Activated naive CD8-positive, alpha-beta T cell treated with anti-CD3 and anti-CD28 coated beads, Interleukin-2, amount 10 ng/mL, durations not matched to agents 7 days and 5 days (primary cell): ENCODE data around the gene TRAF2. TPM values are rescaled to one million over a fixed set of nuclear protein-coding genes. Genes with fewer than 3 reads are reported as not detected.
A peak's percentile ranks its signal among the peaks of the same experiment; 100 is the strongest.

ENCODE experiments used
- ATAC-seq: fragments of 150-1000 bp; cut with Tn5 transposase; one replicate; pipeline ENCODE4 v1.10.0; 2021; ENCODE audit warnings: low read depth, moderate library complexity
- POLR2A ChIA-PET: fragments of 350-600 bp; sonication (Branson Sonifier 250); formaldehyde crosslinking; loops from one replicate; lab custom pipeline; 2021; ENCODE audit warnings: antibody characterized with exemption; lab: Charles Lee
- DNase-seq: peaks from one replicate; pipeline ENCODE4 v3.0.0; 2021
- H3K27ac Mint-ChIP-seq: one replicate; pipeline ENCODE4 v1.8.0; 2022; ENCODE audit warnings: mild to moderate bottlenecking, mixed read lengths
- H3K27me3 Mint-ChIP-seq: one replicate; pipeline ENCODE4 v1.8.0; 2022; ENCODE audit warnings: mild to moderate bottlenecking, moderate library complexity, mixed read lengths
- H3K36me3 Mint-ChIP-seq: one replicate; pipeline ENCODE4 v1.8.0; 2021; ENCODE audit warnings: mild to moderate bottlenecking, mixed read lengths
- H3K4me1 Mint-ChIP-seq: one replicate; pipeline ENCODE4 v1.8.0; 2021; ENCODE audit warnings: mixed read lengths
- H3K4me3 Mint-ChIP-seq: one replicate; pipeline ENCODE4 v1.8.0; 2022; ENCODE audit warnings: mild to moderate bottlenecking, moderate library complexity, mixed read lengths
- H3K9me3 Mint-ChIP-seq: one replicate; pipeline ENCODE4 v1.8.0; 2021; ENCODE audit warnings: mixed read lengths
- total RNA-seq, 2 experiments: library from RNA; stranded (reverse); gene quantifications; one replicate each; pipeline ENCODE4 v1.2.3, GENCODE V29; 2021

TRAF2 gene
- total RNA-seq, 2 experiments from 2014 or later: 44.0 to 52.1 TPM

DNA sequence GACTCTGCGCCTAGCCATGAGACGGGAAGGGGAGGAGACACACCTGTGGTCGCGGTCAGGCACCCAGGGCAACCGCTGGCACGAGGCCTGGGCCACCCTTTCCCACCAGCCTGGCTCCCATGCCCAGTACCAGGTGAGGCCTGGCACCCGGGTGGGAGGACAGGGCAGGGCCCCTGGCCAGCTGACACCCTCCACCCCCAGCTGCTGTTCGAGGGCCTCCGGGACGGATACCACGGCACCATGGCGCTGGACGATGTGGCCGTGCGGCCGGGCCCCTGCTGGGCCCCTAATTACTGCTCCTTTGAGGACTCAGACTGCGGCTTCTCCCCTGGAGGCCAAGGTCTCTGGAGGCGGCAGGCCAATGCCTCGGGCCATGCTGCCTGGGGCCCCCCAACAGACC is 29.1 kb upstream of the TRAF2 start:
- Mint-ChIP-seq H3K4me1 (no peaks in the 10 kb centered on the region), H3K4me3 (no peak overlapping the region), H3K36me3 (peaks cover 1% of the 10 kb centered on the region), H3K27me3 (no peaks in the 10 kb centered on the region), H3K27ac (no peak overlapping the region), H3K9me3 (no peaks in the 10 kb centered on the region)
- DNase-seq (no peak), ATAC-seq (no peak)
- POLR2A ChIA-PET: no interaction called here

- H3K4me3 Mint-ChIP-seq: no peak overlapping the region
- H3K27ac Mint-ChIP-seq: no peak overlapping the region
- ATAC-seq: no peak
- H3K27me3 Mint-ChIP-seq: no peaks in the 10 kb centered on the region
- POLR2A ChIA-PET: no interaction called here
- peaks cover 1% of the 10 kb centered on the region for H3K36me3 Mint-ChIP-seq
- DNase-seq: no peak
- no peaks in the 10 kb centered on the region for H3K9me3 Mint-ChIP-seq
- H3K4me1 Mint-ChIP-seq: no peaks in the 10 kb centered on the region
Measured at GRCh38 chr9:136857581-136858412, 28.5 kb upstream of the TRAF2 start.

DNA sequence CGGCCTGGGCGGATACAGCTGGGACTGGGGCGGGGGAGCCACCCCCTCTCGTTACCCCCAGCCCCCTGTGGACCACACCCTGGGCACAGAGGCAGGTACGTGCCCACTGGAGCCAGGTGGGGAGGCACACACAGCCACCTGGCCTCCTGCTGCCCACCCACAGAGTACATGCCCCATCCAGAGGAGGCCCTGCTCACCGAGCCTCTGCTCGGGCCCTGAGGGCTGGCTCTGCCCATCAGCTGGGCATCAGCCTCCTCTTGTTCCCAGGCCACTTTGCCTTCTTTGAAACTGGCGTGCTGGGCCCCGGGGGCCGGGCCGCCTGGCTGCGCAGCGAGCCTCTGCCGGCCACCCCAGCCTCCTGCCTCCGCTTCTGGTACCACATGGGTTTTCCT is 27.9 kb upstream of the TRAF2 start:
- Mint-ChIP-seq H3K27ac (no peak overlapping the region), H3K4me1 (no peaks in the 10 kb centered on the region), H3K27me3 (no peaks in the 10 kb centered on the region), H3K36me3 (peaks cover 3% of the 10 kb centered on the region), H3K4me3 (no peak overlapping the region), H3K9me3 (no peaks in the 10 kb centered on the region)
- no peak for ATAC-seq
- POLR2A ChIA-PET: no interaction called here
- DNase-seq: no peak

DNA sequence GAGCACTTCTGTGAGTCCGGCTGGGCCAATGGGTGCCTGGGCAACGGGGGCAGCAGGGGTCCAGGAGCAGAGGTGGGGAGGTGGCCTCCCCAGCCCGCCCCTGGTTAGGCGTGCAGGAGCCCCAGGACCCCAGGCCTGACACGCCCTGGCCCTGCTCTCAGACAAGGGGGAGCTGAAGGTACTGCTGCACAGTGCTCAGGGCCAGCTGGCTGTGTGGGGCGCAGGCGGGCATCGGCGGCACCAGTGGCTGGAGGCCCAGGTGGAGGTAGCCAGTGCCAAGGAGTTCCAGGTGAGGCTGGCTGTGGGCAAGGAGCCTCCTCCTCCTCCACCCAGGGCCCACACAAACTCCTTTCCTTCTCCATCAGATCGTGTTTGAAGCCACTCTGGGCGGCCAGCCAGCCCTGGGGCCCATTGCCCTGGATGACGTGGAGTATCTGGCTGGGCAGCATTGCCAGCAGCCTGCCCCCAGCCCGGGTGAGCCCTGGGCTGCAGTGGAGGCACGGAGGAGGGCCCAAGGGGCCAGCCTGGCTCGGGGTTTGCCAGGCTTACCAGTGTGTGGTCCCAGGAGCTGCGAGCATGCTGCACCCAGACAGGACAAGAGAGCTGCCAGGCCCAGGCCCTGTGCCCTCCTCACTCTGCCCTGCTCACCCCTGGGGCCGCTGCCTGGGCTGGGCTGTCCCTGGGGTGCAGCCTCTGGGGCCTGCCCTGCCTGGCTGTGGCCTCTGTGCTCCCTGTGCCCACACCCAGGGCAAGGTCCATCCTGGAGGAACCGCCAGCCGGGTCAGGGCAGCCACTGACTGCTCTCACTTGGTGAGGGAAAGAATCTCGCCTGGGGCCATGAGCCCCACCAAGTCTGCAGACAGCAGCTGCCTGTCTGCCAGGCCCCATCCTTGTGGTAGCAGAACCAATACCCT is 27.2 kb upstream of the TRAF2 start:
- H3K27me3 Mint-ChIP-seq: no peaks in the 10 kb centered on the region
- ATAC-seq: no peak
- POLR2A ChIA-PET: no interaction called here

GRCh38 chr9:136860529-136860928 is 25.8 kb upstream of the TRAF2 start:
- ATAC-seq: no peak
- peaks cover 3% of the 10 kb centered on the region for H3K36me3 Mint-ChIP-seq
- DNase-seq: no peak
- no peaks in the 10 kb centered on the region for H3K27me3 Mint-ChIP-seq
- peaks cover 12% of the 10 kb centered on the region for H3K4me1 Mint-ChIP-seq
- POLR2A ChIA-PET: interaction anchor here (1.0 to 1.4 kb wide), 4 partner anchors 18 to 22 kb away, joined by 3 to 5 read pairs (median 3); partner anchors contain the start of gene AJM1
- no peak overlapping the region for H3K27ac Mint-ChIP-seq
- H3K9me3 Mint-ChIP-seq: no peaks in the 10 kb centered on the region
- no peak overlapping the region for H3K4me3 Mint-ChIP-seq

More for the DNA sequence above, 27.2 kb upstream of the TRAF2 start:
- H3K4me1 Mint-ChIP-seq: peaks cover 4% of the 10 kb centered on the region
- DNase-seq: no peak
- H3K9me3 Mint-ChIP-seq: no peaks in the 10 kb centered on the region
- no peak overlapping the region for H3K4me3 Mint-ChIP-seq
- H3K27ac Mint-ChIP-seq: no peak overlapping the region
- H3K36me3 Mint-ChIP-seq: peaks cover 3% of the 10 kb centered on the region

GRCh38 chr9:136860933-136861873 is 25.1 kb upstream of the TRAF2 start:
- POLR2A ChIA-PET: interaction anchor here (1.0 to 1.4 kb wide), 5 partner anchors 9 to 21 kb away, joined by 3 to 5 read pairs (median 3); partner anchors contain the start of genes AJM1 and MAMDC4
- H3K9me3 Mint-ChIP-seq: no peaks in the 10 kb centered on the region
- no peak overlapping the region for H3K4me3 Mint-ChIP-seq
- H3K27ac Mint-ChIP-seq: no peak overlapping the region
- DNase-seq (no peak), ATAC-seq (no peak)
- no peaks in the 10 kb centered on the region for H3K27me3 Mint-ChIP-seq
- H3K36me3 Mint-ChIP-seq: peaks cover 3% of the 10 kb centered on the region
- H3K4me1 Mint-ChIP-seq: peaks cover 12% of the 10 kb centered on the region

DNA sequence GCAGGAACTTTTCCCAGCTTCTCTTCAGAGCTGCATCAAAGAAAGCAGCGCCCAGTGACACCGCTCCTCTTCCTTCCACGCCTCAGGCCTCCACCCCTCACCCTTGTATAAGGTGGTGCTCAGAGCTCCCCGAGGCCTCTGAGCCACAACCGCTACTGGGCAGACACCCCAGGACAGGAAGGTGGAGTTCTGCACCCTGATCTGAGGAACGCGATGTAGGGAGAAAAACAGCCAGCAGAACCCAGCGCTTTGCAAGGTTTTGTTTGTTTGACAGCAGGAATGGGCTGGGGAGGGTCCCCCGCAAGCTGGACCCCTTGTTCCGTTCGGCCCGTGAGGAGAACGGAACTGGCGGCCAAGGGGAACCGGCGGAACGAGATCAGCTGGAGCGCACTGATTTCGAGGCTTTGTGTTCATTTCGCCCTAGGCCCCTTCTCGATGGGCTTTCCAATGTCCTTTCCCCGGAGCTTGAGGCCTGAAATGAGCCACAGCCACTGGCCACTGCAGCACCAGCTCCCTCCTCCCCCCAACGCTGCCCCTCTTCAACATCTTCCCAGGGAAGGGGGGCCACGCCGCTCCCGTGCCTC is 24.4 kb upstream of the TRAF2 start:
- no peaks in the 10 kb centered on the region for H3K27me3 Mint-ChIP-seq
- no peak overlapping the region for H3K4me3 Mint-ChIP-seq
- H3K9me3 Mint-ChIP-seq: no peaks in the 10 kb centered on the region
- H3K27ac Mint-ChIP-seq: no peak overlapping the region
- peaks cover 3% of the 10 kb centered on the region for H3K36me3 Mint-ChIP-seq
- ATAC-seq (no peak), DNase-seq (no peak)
- peaks cover 12% of the 10 kb centered on the region for H3K4me1 Mint-ChIP-seq
- POLR2A ChIA-PET: interaction anchor here (1.0 to 1.4 kb wide), 2 partner anchors 10 to 21 kb away, joined by 3 to 5 read pairs; partner anchors contain the start of gene MAMDC4

- POLR2A ChIA-PET: interaction anchor here (0.6 to 0.7 kb wide), 2 partner anchors 23 to 55 kb away, joined by 3 to 4 read pairs; partner anchors contain the start of genes RABL6 and TRAF2
- no peak for DNase-seq
- no peak for ATAC-seq
- H3K27ac Mint-ChIP-seq: no peak overlapping the region
- H3K4me1 Mint-ChIP-seq: peaks cover 14% of the 10 kb centered on the region
- H3K27me3 Mint-ChIP-seq: no peaks in the 10 kb centered on the region
- peaks cover 3% of the 10 kb centered on the region for H3K36me3 Mint-ChIP-seq
- H3K4me3 Mint-ChIP-seq: no peak overlapping the region
- no peaks in the 10 kb centered on the region for H3K9me3 Mint-ChIP-seq
Measured at GRCh38 chr9:136862849-136863622, 23.3 kb upstream of the TRAF2 start.

GRCh38 chr9:136863623-136864273 is 22.6 kb upstream of the TRAF2 start:
- H3K27me3 Mint-ChIP-seq: no peaks in the 10 kb centered on the region
- H3K36me3 Mint-ChIP-seq: peaks cover 7% of the 10 kb centered on the region
- ATAC-seq (no peak), DNase-seq (no peak)
- peaks cover 14% of the 10 kb centered on the region for H3K4me1 Mint-ChIP-seq
- H3K9me3 Mint-ChIP-seq: no peaks in the 10 kb centered on the region
- peak overlapping the region; percentile 49 for H3K27ac Mint-ChIP-seq
- POLR2A ChIA-PET: interaction anchor here (0.6 to 1.3 kb wide), 5 partner anchors 9 to 377 kb away, joined by 3 to 5 read pairs (median 4); partner anchors contain the start of genes RABL6, TRAF2 and TUBB4B
- no peak overlapping the region for H3K4me3 Mint-ChIP-seq

GRCh38 chr9:136865041-136865767 is 21.1 kb upstream of the TRAF2 start:
- Mint-ChIP-seq H3K4me3 (peak overlapping the region; percentile 90), H3K4me1 (peaks cover 14% of the 10 kb centered on the region), H3K9me3 (no peaks in the 10 kb centered on the region), H3K27me3 (no peaks in the 10 kb centered on the region), H3K27ac (peak overlapping the region; percentile 85), H3K36me3 (peaks cover 7% of the 10 kb centered on the region)
- ATAC-seq: no peak
- POLR2A ChIA-PET: interaction anchor here (0.6 to 1.2 kb wide), 3 partner anchors 14 to 22 kb away, joined by 3 to 4 read pairs (median 4); partner anchors contain the start of gene TRAF2
- no peak for DNase-seq

DNA sequence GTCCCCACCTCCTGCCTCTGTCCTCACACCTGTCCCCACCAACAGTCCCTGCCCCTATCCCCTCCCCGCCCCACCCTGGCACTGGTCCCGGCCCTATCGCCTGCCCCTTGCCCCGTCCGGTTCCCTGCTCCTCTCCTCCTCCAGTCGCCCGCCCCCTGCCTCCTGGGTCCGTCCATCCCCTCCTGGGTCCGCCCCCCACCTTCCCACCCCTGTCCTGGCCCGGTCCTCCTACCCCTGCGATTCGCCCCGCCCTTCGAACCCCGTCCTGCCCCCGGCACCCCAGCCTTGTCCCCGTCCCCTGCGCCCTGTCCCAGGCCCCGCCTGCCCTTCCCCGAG is 20.6 kb upstream of the TRAF2 start:
- Mint-ChIP-seq H3K4me1 (peaks cover 14% of the 10 kb centered on the region), H3K4me3 (peak overlapping the region; percentile 90), H3K9me3 (no peaks in the 10 kb centered on the region), H3K27me3 (no peaks in the 10 kb centered on the region), H3K36me3 (peaks cover 7% of the 10 kb centered on the region), H3K27ac (peak overlapping the region; percentile 85)
- POLR2A ChIA-PET: interaction anchor here (0.7 to 1.5 kb wide), 6 partner anchors 13 to 112 kb away, joined by 3 to 9 read pairs (median 4); partner anchors contain the start of genes AJM1 and TRAF2
- DNase-seq: no peak
- peak; percentile 12 for ATAC-seq
